Epidermal melanocyte (primary cell): Measurements from ENCODE around the gene NDEL1.

Experiments
- DNase-seq: peaks from one replicate; pipeline ENCODE4 v3.0.0; 2011; ENCODE audit warnings: low spot score; ENCODE audit not compliant: insufficient read length

NDEL1 gene

GRCh38 chr17:8455665-8456209 lies 20.1 kb downstream of the NDEL1 start:
- DNase-seq: no peak

DNA sequence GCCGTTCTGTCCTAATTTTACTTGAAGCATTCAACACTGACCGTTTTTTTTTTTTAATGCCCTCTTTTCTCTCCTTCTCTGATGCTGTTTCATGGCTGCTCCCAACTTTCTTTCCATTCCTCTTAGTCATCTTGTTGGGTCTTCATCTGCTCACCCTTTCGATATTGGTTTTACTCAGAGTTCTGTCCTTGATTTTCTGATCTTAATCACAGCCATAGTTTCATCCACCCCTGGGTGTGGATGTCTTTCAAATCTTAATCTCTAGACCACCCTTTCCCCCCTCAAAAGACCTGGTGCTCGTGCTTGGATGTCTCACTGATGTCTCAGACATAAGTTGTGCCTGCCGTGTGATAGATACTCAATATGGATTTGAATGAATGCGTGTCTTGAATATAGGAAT lies 22.4 kb downstream of the NDEL1 start:
- DNase-seq: no peak

DNA sequence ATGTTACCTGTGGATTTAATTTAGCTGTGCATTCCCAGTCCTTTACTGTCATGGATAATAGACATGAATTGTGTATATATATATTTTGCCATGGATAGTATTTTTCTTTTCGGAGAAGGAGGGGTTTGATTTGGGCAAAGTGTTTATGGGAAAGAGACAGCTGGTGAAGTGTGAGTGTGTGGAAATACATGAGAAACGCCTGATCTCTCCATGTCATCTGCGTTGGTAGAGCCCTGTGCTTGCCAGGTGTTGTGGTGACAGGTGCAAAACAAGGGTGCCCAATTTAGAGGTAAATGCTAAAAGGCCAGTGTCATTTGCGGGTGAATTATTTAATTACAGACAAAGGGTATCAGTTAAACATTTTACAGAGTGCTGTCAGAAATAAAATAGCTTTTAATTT lies 23.4 kb downstream of the NDEL1 start:
- DNase-seq: no peak

DNA sequence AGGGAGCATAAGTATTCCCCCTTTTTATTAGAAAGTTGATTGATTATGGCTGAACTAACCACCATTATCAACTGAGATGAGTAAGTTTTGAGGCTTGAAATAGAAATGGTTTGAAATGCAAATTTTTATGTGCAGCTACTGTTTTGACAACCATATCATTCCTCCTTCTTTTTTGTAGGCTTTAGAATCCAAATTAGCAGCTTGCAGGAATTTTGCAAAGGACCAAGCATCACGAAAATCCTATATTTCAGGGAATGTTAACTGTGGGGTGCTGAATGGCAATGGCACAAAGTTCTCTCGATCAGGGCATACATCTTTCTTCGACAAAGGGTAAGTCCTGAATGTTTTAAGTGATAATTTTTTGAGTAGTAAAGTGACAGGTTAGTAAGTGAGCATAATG lies 24.1 kb downstream of the NDEL1 start:
- DNase-seq: no peak

DNA sequence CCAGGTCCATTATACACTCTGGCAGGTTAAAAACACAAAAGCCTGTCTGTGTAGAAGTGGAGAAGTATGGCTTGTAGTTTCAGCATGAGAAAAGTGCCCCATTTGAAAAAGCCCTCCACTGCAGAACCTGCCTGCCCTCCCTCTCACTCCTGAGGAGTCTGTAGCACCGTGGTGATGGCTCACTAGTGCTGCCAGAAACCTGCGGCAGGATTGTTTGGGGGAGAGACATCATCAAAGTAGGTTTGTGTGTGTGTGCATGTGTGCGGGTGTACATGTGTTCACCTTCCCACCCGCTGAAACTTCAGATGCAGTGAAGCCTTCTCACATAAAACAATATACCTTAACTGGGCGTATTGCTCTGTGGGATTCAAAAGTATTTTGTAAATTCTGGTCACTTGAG lies 26.9 kb downstream of the NDEL1 start:
- DNase-seq: no peak

DNA sequence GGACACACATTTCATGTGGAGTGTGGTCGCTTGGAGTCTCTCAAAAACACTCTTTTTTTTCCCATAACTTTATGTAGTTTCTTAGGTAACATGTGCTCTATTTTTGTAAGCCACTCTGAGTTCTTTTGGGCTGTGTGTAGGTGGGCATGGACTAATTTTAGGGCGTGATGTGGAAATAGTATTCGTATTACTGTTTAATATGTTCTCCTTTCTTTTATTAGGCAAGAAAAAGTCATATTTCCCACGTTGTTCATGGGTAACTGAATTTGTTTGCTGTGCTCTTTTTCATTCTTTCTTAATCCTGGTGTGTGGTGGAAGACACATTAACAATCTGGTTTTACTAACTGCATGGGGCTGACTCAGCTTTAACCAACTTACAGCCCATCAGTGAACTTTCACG lies 27.4 kb downstream of the NDEL1 start:
- DNase-seq: no peak

- DNase-seq: no peak
These were observed 29.3 kb downstream of the NDEL1 start for GRCh38 chr17:8464941-8465340.

- no peak for DNase-seq
These were observed 29.7 kb downstream of the NDEL1 start for GRCh38 chr17:8465356-8465755.

DNA sequence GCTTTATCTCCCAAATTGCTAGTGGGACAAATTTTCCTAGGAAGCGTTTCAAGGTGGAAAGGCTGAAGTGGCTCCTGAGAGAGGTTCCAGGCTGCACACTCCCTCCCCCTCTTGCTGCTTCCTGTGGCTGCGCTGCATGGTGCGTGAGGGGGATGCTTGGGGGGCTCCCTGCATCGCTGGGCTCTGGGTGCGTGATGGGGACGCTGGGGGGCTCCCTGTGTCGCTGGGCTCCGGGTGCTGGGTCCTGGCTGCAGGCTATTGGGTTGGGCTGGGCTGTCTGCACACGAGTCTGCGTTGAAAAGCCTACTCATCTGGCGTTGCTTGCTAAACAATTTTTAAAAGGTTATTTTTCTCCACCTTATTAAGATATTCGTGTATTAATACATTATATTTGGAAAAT lies 30.1 kb downstream of the NDEL1 start:
- no peak for DNase-seq

DNA sequence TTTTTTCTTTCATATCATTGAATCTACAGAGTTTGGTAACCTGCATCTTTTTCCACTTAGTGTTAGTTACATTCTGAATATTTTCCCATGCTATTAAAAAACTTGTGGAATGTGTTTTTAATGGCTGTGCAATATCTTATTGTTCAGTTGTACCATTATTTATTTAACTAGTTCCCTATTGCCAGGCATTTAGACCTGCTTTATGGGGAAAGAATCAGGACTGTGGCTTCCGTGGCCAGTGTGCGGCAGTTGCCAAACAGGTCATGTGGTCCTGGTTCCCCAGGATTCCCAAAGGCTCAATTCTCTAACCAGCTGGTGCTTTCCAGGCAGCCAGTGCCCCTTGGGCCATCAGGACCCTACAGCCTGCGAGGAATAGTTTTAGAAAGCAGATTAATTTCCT lies 30.8 kb downstream of the NDEL1 start:
- peak; percentile 83 for DNase-seq

DNA sequence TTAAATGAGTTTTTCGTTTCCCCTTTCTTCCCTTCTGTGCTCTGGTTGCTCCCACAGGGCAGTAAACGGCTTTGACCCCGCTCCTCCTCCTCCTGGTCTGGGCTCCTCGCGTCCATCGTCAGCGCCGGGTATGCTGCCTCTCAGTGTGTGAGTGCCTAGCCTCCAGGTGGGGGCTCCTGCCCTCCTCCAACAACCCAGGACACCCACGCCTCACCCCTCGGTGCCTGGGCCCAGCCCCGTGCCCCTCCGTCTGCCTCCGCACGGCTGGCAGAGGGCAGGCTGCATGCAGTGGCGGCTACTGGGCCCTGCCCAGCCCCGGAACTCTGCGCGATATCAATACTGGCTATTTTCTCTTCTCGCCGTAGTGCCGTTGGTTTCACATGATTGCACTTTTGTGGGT lies 31.2 kb downstream of the NDEL1 start:
- no peak for DNase-seq

- no peak for DNase-seq
These were observed 31.8 kb downstream of the NDEL1 start for GRCh38 chr17:8467527-8467926.

GRCh38 chr17:8468127-8468526 lies 32.4 kb downstream of the NDEL1 start:
- DNase-seq: no peak

DNA sequence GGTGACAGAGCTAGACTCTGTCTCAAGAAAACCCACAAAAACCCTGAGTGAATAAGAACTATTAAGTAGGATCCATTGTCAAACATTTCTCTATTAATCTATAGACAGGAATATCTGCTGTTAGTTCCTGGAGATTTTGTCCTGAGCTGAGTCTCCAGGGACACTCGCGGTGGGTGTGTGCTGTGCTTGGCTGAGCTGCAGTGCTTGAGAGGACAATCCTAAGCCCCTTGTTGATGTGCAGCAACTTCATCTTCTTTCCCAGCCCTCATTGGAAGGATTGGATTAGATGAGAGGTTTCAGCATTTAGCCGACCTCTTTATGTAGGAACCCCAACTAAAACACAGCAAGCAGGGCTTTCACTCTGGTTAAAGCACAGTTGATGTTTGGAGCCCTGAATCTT lies 33.3 kb downstream of the NDEL1 start:
- DNase-seq: no peak

- no peak for DNase-seq
These were observed 34.3 kb downstream of the NDEL1 start for GRCh38 chr17:8469964-8470363.

DNA sequence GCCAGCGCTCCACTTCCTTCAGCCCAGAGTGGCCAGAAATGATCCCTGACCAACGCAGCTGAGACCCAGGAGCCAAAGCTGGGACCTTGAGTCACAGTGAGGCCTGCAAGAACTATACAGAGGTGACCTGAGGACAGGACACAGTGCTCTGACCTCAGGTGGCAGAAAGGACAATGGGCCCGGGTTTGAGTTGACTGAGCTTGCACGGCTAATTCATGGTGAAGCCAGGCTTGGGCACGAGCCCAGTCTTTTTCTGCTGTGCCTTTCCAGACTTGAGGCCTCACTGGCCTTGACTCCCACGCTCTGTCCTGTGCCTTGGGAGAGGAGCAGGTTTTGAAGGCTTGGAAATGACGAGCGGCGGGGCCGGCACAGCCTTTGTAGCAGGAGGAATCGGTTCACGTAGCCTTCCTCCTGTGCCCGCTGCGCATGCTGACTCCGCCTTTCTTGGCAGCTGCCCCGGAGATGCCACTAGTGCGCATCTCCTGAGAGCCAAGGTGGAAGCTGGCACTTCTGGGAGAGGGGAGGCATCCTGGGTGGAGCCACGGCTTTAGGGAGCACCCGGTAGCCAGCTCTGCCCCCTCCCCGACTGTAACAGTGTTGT lies 34.9 kb downstream of the NDEL1 start:
- no peak for DNase-seq

DNA sequence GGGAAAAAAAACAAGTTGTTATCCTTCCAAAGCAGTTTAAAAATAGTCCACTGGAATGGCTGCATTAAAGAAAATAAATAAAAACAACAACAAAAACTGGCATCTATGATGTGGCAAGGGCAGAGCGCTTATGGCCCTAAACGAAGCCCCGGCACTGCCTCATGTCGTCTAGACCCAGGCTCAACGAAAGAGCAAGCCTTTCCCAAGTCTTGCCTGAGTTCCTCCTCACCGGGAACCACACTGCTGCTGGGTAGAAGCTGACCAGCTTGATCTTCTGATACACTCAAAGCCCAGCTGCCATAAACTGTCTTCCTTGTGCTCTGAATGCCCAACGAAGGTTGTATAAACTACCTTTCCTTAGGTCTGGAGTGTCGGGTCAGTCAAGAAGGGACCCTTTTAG lies 37.0 kb downstream of the NDEL1 start:
- DNase-seq: no peak

GRCh38 chr17:8473451-8474192 lies 37.9 kb downstream of the NDEL1 start:
- DNase-seq: no peak

- no peak for DNase-seq
These were observed 39.1 kb downstream of the NDEL1 start for GRCh38 chr17:8474826-8475225.

- DNase-seq: no peak
These were observed 39.5 kb downstream of the NDEL1 start for GRCh38 chr17:8475227-8475626.

DNA sequence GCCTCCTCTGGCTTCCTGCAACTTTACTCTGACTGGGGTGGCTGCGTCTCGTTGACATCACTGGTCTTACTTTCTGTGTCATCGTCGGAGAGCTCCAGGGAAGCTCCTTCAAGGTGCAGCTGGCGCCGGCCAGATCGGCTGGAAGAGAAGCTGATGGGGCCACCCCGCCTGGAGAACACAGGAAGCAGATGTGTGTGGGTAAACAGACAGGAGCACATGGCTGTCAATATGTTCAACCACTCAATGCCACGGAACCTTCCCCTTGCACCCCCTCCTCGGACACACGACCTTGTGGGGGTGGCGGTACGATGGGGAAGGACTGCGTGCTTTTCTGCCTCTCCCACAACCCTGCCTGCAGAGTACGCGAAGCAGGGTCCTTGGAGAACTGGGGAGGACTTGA lies 40.1 kb downstream of the NDEL1 start:
- DNase-seq: no peak

DNA sequence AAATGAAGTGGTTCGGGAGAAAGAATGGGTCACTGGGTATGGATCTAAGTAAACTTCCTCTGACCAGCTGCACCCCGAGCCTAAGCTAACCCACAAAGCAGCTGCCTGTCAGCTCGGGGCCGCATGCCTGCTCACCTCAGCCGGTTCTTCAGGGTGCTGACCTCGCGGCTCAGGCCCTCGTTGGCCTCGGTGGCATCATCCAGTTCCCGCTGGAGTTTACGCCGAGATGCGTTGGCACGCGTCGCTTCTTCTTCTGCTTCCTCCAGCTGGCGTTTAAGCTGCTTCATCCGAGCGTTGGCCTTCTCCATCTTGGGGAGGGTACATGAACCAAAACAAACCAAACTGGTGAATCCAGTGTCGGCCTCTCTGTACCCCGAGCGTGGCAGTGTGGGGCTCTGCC lies 41.1 kb downstream of the NDEL1 start:
- DNase-seq: no peak

- no peak for DNase-seq
These were observed 41.5 kb downstream of the NDEL1 start for GRCh38 chr17:8477171-8477570.
